ENCODE results near the gene H19. TPM values are rescaled to one million over a fixed set of nuclear protein-coding genes. Genes with fewer than 3 reads are reported as not detected.

Gene H19
- total and polyA plus RNA-seq, 2 of the 8 experiments (the other 6 are each of a cell fraction or from before 2014, with no cell fraction given) = 5.2 to 10.0 TPM

- Histone ChIP-seq H3K4me3 (ENCODE audit: extremely low read depth in 1 of 4, insufficient read depth in 2 of 4, low read depth in 3 of 4, low read length in 4 of 4) (no peak overlapping the region), H2BK12ac (ENCODE audit: low read depth, low read length) (no peak overlapping the region), H3K4me1 (replicated peaks in 1 of 4; ENCODE audit: control insufficient read depth in 3 of 4, insufficient read depth in 4 of 4, low read length in 3 of 4) (no peaks in the 10 kb centered on the region), H3K23me2 (ENCODE audit: low read depth, low read length) (no peaks in the 10 kb centered on the region), H4K20me1 (replicated peaks in 1 of 2; ENCODE audit: control insufficient read depth in 1 of 2, insufficient read depth in 2 of 2, low read length in 2 of 2) (no peaks in the 10 kb centered on the region), H3K56ac (replicated peaks; ENCODE audit: insufficient read length, low read depth, low read length) (no peak overlapping the region), H3K79me2 (ENCODE audit: control insufficient read depth in 1 of 2, insufficient read depth in 2 of 2, low read length in 2 of 2) (no peaks in the 10 kb centered on the region), H2AK5ac (ENCODE audit: low read depth, low read length) (no peak overlapping the region), H4K91ac (replicated peaks; ENCODE audit: insufficient read length, low read length) (no peak overlapping the region), H2BK15ac (ENCODE audit: low read length) (no peak overlapping the region), H2BK5ac (ENCODE audit: low read depth, low read length) (no peak overlapping the region), H3K79me1 (ENCODE audit: low read depth, low read length) (no peaks in the 10 kb centered on the region), H4K5ac (ENCODE audit: insufficient read length, low read depth, low read length) (no peak overlapping the region), H3K4me2 (ENCODE audit: insufficient read depth in 1 of 2, low read depth in 2 of 2, low read length in 2 of 2) (no peak overlapping the region), H3K4ac (replicated peaks; ENCODE audit: insufficient read length, low read depth, low read length) (no peak overlapping the region), H2BK20ac (ENCODE audit: low read length) (no peak overlapping the region), H3K9ac (replicated peaks in 1 of 4; ENCODE audit: extremely low read depth in 1 of 4, low read depth in 3 of 4, low read length in 3 of 4) (no peak overlapping the region), H3K9me3 (ENCODE audit: insufficient read depth in 2 of 2, low read depth in 1 of 2, low read length in 1 of 2) (no peaks in the 10 kb centered on the region), H3K36me3 (ENCODE audit: control insufficient read depth in 2 of 4, insufficient read depth in 4 of 4, low read length in 3 of 4) (no peaks in the 10 kb centered on the region), H3K18ac (ENCODE audit: extremely low read depth, low read length) (no peak overlapping the region), H3K14ac (ENCODE audit: insufficient read length) (no peak overlapping the region), H4K8ac (ENCODE audit: extremely low read depth, insufficient read depth, low read length) (no peak overlapping the region), H3K27me3 (replicated peaks in 1 of 4; ENCODE audit: control insufficient read depth in 3 of 4, extremely low read depth in 1 of 4, insufficient read depth in 3 of 4, low read length in 3 of 4) (no peaks in the 10 kb centered on the region), H2BK120ac (replicated peaks; ENCODE audit: low read depth, low read length) (no peak overlapping the region), H3K27ac (ENCODE audit: low read depth, low read length) (no peak overlapping the region), H2AFZ (ENCODE audit: low read length) (no peak overlapping the region), H3K23ac (ENCODE audit: insufficient read length) (no peak overlapping the region)
- WGBS, 2 experiments (ENCODE audit: extremely low coverage in 1 of 2, insufficient coverage in 1 of 2, insufficient read length in 1 of 2, insufficient replicate concordance in 2 of 2, low coverage in 1 of 2, low lambda C conversion rate in 2 of 2, missing lambda C conversion rate in 1 of 2) = no CpG with 5 or more reads among the region's 6 CpGs
- POLR2A ChIA-PET (ENCODE audit: partially characterized antibody) = interaction anchor here (1.1 to 2.2 kb wide), 4 partner anchors 9 to 202 kb away, joined by 3 to 9 read pairs (median 4); no protein-coding TSS in a partner anchor
- CTCF ChIA-PET (ENCODE audit: partially characterized antibody) = interaction anchor here (0.7 to 18.8 kb wide), 34 partner anchors 9 to 296 kb away, joined by 3 to 416 read pairs (median 4); partner anchors contain the start of genes INS, SYT8 and TNNI2
- DNase-seq (ENCODE audit: low read depth in 1 of 2, low spot score in 2 of 2) = no peak
- no peak for FAIRE-seq
- TF ChIP-seq RBBP5 (IDR thresholded peaks at IDR 0.05; ENCODE audit: borderline replicate concordance, low read depth, low read length) = no peak
- no peak for TF ChIP-seq BCL11A (IDR thresholded peaks at IDR 0.05; ENCODE audit: low read depth in 2 of 2, low read length in 2 of 2)
- TF ChIP-seq CBX8 (IDR thresholded peaks at IDR 0.05; ENCODE audit: borderline replicate concordance, low read depth, low read length) = no peak
- TF ChIP-seq SP1 (IDR thresholded peaks at IDR 0.05; ENCODE audit: low read depth, low read length) = no peak
- TF ChIP-seq SP2 (IDR thresholded peaks at IDR 0.05; ENCODE audit: low read length) = no peak
- no peak for TF ChIP-seq SP4 (IDR thresholded peaks at IDR 0.05; ENCODE audit: low read length)
- TF ChIP-seq E2F6 (IDR thresholded peaks at IDR 0.05) = no peak
- TF ChIP-seq RNF2 (IDR thresholded peaks at IDR 0.05; ENCODE audit: borderline replicate concordance, low read depth, low read length, missing control alignments, poor library complexity, severe bottlenecking) = no peak
- no peak for TF ChIP-seq CREB1 (IDR thresholded peaks at IDR 0.05)
- no peak for TF ChIP-seq PHF8 (conservative IDR thresholded peaks at IDR 0.05; ENCODE audit: low read depth, low read length)
- TF ChIP-seq ZNF274 (IDR thresholded peaks at IDR 0.05; ENCODE audit: borderline replicate concordance, extremely low read depth, low read length) = no peak
- TF ChIP-seq KDM4A (IDR thresholded peaks at IDR 0.05; ENCODE audit: low read depth, low read length, severe bottlenecking) = no peak
- TF ChIP-seq USF2 (IDR thresholded peaks at IDR 0.05; ENCODE audit: low read length) = no peak
Observed at GRCh38 chr11:1949302-1949701, 48.3 kb downstream of the H19 start.
